DMS 273 treated with DMSO at 0.1 percent for 48 hours (cell line): Measurements from ENCODE around the gene LRRC4B.
"Not testable (repeated sequence)": the region's sequence is repeated elsewhere in the genome, so short reads cannot be mapped to it uniquely, and the experiment has no call there.

Source experiments
- DNase-seq: peaks from one replicate; lab custom pipeline; 2025; lab: John Stamatoyannopoulos, UW

LRRC4B gene

DNA sequence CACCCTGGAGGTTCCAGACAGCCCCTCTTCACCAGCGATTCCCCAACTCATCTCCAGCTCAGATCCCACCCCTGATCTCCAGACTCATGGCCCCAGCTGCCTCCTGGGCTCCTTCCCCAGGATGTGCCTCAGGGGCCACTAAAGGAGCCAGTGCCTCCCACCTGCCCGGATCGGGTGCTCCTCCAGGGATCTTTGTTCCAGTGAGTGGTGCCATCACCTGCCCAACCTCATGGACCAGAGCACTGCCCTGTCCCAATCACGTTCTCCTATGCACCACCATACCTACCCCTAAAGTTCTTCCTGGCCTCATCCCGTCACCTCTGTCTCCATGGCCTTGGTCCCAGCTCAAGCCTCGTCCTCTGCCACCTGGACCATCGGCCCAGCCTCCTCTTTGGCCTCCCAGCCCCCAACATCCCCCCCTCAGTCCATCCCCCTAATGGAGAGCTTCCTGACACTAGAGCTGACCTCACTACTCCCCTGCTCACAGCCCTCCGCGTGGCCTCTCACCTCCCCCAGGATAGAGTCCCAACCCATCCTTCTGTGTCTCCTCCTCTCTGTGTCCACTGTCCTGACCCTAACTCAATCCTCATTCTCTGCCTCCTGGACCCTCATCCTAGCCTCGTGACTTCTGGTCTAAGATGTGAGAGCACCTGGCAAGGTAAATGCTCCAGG, 82.8 kb downstream of the LRRC4B start:
- DNase-seq = no peak

DNA sequence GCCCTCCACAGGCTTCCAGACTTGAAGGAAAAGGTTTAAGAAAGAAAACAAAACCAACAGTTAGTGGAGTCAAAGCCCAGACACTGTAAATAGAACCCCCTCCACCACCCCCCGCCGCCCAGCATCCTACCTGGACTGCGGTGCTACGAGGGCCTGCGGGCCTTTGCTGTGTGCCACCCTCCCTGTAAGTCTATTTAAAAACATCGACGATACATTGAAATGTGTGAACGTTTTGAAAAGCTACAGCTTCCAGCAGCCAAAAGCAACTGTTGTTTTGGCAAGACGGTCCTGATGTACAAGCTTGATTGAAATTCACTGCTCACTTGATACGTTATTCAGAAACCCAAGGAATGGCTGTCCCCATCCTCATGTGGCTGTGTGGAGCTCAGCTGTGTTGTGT, 85.3 kb downstream of the LRRC4B start:
- DNase-seq = no peak

DNA sequence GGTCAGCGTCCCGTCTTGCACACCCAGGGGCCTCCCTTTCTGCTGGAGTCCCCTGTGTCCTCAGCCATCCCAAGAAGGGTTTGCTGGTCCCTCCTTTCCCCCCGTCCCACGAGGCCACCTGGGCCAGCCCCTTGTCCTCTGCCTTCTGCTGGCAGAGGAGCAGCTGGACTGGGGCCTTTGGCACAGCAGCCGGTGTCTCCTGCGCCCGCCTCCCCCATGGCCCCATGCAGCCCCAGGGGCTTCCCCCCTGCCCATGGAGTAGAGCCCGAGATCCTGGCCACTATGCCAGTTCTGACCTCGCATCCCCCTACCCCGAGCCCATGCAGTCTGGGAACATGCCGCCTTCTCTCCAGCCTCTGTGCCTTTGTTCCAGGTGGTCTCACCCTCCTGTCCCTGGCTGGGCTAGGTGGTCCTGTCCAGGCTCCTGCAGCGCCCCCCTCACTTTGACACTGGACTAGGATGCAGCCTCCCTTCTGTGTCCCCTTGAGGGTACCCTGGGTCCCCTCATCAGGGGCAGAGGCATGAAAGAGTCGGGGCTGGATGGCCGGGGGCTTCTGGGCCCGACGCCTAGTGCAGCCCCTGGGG, 85.9 kb downstream of the LRRC4B start:
- no peak for DNase-seq

DNA sequence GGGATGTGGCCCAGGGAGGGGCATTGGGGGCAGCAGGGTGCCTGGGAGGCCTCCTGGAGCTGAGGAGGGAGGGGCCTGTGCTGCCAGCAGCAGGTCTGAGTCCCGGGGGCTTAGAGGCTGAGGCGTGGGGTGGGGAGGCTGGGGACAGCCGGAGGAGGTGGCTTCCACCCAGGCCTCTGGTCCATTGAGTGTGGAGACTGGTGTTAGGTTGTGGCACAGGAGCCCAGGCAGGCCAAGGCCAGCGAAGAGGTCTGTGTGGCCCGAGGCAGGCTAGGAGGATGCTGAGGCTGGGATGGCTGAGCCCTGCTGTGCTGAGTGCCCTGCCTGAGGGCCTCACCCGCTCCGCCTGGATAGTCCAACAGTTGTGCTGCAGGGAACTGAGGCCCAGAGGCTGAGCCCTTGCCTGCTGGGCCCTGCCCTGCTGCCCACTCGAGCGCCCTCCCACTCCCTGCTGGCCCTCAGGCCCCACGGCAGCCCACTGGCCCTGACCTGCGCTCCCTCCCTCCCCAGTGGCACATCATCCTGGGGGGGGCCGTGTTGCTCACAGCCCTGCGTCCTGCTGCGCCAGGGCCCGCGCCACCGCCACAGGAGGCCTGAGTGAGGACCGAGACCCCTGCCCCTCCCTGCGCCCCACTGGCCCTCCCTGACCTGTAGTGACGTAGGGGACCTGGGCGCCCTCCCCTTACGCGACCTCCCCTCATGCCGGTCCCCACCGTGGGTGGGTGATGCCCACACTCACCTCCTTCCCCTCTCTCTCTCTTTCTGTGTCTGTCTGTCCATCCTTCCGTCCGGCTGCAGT, 86.7 kb downstream of the LRRC4B start:
- DNase-seq = no peak

DNA sequence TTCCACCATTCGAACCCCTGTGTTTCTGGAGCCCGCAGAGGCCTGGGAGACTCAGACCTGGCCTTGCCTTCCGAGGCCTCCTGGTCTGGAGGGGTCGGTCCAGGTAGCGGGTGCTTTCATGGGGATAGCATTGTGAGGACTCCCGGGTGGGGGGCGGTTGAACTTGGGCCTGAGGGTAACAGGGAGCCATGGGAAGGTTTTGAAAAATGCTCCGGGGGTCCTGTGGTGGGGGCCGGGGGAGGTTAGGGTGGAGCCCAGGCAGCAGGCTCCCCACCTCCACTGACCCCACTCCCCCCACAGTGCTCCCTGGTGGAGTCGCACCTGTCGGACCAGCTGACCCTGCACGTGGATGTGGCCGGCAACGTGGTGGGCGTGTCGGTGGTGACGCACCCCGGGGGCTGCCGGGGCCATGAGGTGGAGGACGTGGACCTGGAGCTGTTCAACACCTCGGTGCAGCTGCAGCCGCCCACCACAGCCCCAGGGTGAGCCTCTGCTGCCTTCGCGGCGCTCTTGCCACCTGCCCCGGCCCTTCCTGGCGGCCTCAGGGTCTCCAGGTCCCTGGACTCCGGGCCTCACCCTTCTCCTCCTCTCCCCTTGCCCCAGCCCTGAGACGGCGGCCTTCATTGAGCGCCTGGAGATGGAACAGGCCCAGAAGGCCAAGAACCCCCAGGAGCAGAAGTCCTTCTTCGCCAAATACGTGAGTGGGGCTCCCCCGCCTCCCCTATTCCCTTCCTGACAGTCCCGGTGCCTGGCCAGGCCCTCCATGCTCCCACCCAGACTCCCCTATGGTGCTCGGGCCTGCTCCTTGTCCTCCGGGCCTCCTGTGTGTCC, 87.7 kb downstream of the LRRC4B start:
- no peak for DNase-seq

DNA sequence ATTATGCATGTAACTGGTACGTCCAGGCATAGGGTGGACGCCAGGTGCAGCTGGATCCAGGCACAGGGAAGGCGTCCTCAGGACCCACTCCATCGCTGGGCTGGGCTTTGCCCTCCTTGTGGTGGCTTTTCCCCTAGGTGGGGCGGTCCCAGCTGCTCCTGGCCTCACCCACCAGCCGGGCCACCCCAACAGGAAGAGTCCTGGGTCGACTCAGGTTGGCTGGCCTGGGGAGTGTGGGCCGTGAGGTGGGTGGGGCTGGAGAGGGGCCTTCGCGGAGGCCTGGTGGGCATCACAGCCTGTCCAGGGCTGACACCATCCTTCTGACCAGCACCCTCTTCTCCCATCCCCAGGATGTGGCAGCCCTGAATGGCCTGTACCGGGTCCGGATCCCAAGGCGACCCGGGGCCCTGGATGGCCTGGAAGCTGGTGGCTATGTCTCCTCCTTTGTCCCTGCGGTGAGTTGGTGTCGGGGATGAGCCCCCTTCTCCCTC, 88.4 kb downstream of the LRRC4B start:
- DNase-seq = no peak

DNA sequence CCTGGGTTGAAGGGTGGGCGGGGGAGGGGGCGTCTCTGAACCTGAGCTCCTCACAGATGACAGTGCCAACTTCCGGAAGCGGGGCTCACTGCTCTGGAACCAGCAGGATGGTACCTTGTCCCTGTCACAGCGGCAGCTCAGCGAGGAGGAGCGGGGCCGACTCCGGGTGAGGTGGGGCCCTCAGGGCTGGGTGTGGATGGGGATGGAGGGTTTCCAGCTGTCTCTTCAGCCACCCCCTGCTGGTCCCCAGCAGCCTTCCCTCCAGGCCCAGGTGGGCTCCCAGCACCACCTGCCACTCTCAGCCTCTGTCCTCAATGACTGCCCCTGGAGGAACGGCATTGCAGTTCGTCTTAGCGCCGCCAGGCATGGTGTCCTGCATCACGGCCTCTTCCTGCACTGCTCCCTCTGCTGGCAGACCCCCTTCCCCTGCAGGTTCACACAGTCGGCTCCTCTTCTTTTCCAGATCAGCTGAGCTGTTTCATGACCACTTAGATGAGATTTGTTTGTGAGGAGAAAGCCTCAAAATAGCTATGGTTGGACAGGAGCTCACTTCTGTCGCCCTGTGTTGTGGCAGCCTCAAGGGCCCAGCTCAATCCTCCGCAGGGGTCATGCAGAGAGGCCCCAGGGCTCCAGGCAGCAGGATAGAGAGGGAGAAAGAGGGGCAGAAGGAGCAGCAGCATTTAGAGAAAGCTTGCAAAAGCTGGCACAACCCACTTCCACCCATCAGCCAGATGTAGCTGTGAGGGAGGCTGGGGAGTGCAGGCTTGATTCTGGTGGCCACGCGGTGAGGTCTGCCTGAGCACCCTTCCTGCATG, 89.1 kb downstream of the LRRC4B start:
- no peak for DNase-seq

DNA sequence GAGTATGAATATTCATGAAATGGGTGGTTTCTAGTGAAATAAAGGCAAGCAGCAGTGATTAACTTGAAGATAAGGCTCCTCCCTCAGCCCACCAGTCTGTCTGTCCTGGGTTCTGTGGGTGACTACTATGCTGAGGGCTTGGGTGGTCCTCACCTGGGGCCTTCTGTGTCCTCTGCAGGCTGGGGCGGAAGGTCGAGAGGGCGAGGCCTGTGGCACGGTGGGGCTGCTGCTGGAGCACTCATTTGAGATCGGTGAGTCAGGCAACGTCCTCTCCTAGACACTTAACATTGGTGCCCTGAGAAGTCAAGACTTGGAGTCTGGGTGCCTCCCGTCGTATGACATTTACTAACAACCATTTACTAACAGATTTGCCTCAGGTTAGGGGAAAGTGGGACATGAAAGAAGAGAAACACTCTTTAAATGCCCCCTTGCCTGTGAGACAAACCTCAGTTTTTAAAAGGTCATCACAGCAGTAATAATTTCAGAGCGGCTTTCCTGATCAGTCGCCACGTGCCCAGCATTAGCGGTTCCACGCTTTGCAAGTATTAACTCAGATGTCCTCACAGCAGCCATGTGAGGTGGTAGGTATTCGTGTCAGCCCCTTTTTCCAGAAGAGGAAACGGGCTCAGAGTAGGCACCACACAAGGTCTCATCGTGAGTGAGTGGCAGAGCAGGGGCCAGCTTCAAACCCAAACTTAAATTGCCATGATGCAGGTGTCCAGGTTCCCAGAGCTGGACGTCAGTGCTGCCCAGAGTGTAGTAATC, 90.3 kb downstream of the LRRC4B start:
- no peak for DNase-seq

DNA sequence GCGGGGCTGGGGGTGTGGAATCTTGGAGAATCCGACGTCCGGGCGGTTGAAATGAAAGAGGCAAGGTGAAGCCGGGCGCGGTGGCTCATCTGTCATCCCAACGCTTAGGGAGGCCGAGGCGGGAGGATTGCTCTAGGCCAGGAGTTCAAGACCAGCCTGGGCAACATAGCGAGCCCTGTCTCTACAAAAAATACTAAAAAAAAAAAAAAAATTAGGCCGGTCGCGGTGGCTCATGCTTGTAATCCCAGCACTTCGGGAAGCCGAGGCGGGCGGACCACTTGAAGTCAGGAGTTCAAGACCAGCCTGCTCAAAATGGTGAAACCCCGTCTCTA, 91.4 kb downstream of the LRRC4B start:
- no peak for DNase-seq

DNA sequence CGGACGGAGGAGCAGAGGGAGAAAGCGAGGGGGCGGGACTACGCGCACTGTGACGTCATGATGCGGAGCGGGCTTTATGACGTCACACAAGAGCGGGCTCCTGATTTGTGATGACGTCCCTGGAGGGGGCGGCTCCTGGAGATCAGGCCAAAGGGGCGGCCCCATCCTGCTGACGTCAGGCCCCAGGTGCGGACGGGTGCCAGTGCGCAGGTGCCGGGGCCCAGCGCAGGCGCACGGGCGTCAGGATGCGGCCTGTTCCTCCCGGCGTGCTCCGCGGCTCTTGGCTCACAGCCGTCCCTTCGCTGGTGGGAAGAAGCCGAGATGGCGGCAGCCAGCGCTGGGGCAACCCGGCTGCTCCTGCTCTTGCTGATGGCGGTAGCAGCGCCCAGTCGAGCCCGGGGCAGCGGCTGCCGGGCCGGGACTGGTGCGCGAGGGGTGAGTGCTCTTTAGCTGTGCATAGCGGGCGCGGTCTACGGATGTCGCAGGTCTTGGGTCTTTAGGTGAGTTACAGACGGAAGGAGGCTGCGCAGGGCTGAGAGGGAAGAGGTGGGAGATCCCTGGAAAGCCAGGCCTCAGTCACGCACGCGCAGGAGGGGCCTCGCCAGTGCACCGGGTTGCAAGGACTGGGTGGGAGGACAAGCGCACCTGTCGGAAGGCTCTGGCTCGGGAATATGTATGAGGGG, 91.9 kb downstream of the LRRC4B start, which contains the start of the genes EMC10 and GARIN5A:
Gene EMC10 (plus strand): TSS at position 284 of the 683 bp plus-strand sequence. CDS start 38 bp downstream, at position 322.
Gene GARIN5A (minus strand): TSS at position 625 of the 683 bp plus-strand sequence. CDS start 460 bp downstream, at position 165.
- peak; percentile 78 for DNase-seq

DNA sequence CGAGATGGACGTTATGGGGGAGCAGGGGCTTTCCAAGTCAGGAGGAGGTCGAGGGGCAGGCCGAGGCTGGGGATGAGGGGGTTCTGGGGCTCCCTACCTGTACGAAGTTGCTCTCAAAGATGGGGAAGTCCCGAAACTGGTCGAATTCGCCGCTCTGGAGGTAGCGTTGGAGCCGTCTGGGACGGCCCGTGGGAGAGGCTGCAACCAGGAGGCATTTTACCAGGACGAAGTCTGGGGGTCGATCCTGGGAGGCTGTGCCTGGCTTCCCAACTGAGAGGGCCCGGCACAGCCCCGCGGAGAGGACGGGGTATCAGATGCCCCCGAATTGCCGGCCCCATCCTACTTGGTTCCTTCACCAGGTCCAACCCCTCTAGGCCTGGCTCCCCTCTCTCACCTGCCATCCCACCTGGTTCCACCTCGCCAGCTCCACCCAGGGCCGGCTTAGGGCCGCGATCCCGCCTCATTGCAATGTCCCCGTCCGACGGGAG, 92.5 kb downstream of the LRRC4B start:
- DNase-seq = no peak

DNA sequence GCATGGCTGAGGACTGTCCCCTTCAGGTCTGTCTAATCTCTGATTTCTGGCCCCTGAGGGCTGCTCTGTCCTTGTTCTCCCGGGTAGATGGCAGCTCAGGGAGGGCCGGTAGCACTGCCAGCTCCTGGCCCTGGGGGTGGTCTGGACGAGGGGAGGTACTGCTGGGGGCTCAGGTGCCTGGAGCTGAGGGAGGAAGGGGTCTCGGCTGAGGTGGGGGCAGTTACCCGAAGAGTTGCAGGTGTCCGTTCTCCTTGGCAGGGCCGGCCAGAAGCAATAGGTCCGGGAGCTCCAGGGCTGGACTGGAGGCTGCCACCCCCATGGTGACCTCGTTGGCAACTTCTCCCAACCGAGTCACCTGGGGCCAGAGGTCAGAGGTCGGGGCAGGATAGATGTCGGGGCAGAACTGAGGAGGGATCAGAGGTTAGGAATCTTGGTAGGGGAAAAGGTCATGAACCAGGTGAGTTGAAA, 93.1 kb downstream of the LRRC4B start:
- DNase-seq = no peak

DNA sequence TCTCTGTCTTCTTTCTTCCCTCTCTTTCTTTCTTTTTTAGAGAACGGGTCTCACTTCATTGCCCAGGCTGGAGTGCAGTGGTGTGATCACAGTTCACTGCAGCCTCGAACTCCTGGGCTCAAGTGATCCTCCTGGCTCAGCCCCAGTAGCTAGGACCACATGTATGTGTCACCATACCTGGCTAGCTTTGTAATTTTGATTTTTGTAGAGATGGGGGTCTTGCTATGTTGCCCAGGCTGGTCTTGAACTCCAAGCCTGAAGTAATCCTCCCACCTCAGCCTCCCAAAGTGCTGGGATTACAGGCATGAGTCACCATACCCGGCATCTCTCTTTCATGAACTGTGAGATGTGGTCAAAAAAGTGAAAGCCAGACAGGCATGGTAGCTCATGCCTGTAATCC, 94.9 kb downstream of the LRRC4B start:
- DNase-seq = not testable (repeated sequence)

DNA sequence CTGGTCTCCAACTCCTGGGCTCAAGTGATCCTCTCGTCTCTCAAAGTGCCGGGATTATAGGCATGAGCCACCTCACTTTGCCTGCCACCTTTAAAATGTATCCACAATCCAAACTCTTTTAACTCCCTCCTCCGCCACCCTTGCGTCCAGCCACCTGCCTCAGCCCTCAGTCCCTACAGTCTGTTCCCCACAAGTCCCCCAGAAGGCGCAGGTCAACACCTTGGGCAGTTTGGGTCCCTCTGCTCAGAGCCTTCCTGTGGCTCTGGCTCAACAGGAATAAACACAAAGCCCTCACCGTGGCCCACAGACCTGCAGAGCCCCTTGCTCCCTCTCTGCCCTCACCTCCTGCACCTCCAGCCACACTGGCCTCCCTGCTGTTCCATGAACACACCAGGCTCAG, 99.4 kb downstream of the LRRC4B start:
- DNase-seq = no peak

DNA sequence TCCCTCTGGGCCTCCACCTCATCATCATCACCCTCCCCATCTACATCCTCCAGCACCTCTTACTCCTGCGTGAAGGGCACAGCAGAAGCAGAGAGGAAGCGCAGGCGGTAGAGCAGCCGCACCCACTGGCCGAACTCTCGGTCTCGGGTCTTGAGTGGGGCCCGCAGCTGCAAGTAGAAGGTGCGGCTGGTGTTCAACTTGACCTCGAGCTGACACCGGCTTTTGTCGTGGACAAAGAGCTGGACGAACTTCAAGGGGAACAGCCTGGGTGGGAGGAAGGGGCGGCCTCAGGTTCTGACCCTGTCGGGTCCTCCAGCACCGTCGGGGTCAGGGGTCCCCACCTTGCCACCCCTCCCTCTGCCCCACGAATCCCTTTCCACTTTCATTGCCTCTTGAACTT, 100.7 kb downstream of the LRRC4B start:
- no peak for DNase-seq
